GM23338 (cell line): ENCODE measurements around the gene RIT2. TPM values are rescaled to one million over a fixed set of nuclear protein-coding genes. Genes with fewer than 3 reads are reported as not detected.

Experiments used
- ATAC-seq: fragments of 200-7000 bp; cut with Tn5 transposase; 3 replicates; pipeline ENCODE4 v1.9.1; 2020
- DNase-seq: peaks from one replicate; pipeline ENCODE4 v3.0.0-alpha.2; 2015; ENCODE audit warnings: low spot score
- H2AFZ ChIP-seq: fragments of 200-600 bp; sonication (generic); 2 replicates; pipeline ENCODE4 v1.8.0; 2016; ENCODE audit warnings: antibody characterized with exemption, mild to moderate bottlenecking, moderate library complexity
- H3F3A ChIP-seq: fragments of 200-600 bp; sonication (generic); replicated peaks from 2 replicates; pipeline ENCODE4 v1.8.0; 2017; ENCODE audit warnings: antibody characterized with exemption, mixed run types, low read depth
- H3K27ac ChIP-seq: fragments of 200-600 bp; sonication (generic); 2 replicates; pipeline ENCODE4 v1.6.1; 2016; ENCODE audit warnings: low read depth
- H3K27me3 ChIP-seq: fragments of 200-600 bp; sonication (generic); 2 replicates; pipeline ENCODE4 v1.8.0; 2016; ENCODE audit warnings: mild to moderate bottlenecking, mixed run types, moderate library complexity; ENCODE audit not compliant: insufficient read depth
- H3K36me3 ChIP-seq: fragments of 200-600 bp; sonication (generic); 2 replicates; pipeline ENCODE4 v1.8.0; 2016; ENCODE audit warnings: mild to moderate bottlenecking; ENCODE audit not compliant: insufficient read depth
- H3K4me1 ChIP-seq: fragments of 200-600 bp; sonication (generic); 2 replicates; pipeline ENCODE4 v1.8.0; 2016; ENCODE audit warnings: mild to moderate bottlenecking, moderate library complexity; ENCODE audit not compliant: insufficient read depth
- H3K4me2 ChIP-seq: fragments of 200-600 bp; sonication (generic); 2 replicates; pipeline ENCODE4 v1.7.1; 2017; ENCODE audit warnings: mixed run types
- H3K4me3 ChIP-seq: fragments of 200-600 bp; sonication (generic); 2 replicates; pipeline ENCODE4 v1.6.1; 2016; ENCODE audit warnings: mixed run types
- H3K79me2 ChIP-seq: fragments of 200-600 bp; sonication (generic); replicated peaks from 2 replicates; pipeline ENCODE4 v1.8.0; 2017; ENCODE audit warnings: mild to moderate bottlenecking; ENCODE audit not compliant: insufficient read depth
- H3K9me2 ChIP-seq: fragments of 200-600 bp; sonication (generic); 2 replicates; pipeline ENCODE4 v1.8.0; 2017; ENCODE audit not compliant: insufficient read depth
- H4K20me1 ChIP-seq: fragments of 200-600 bp; sonication (generic); replicated peaks from 2 replicates; pipeline ENCODE4 v1.8.0; 2017; ENCODE audit warnings: mild to moderate bottlenecking; ENCODE audit not compliant: insufficient read depth
- H3K27ac Mint-ChIP-seq: 2 replicates; pipeline ENCODE4 v1.8.0; 2020; ENCODE audit warnings: inconsistent platforms, mild to moderate bottlenecking, moderate library complexity, mixed read lengths
- H3K27me3 Mint-ChIP-seq: 3 replicates; pipeline ENCODE4 v1.8.0; 2022; ENCODE audit warnings: low read depth, mild to moderate bottlenecking, moderate library complexity, mixed read lengths, inconsistent platforms; ENCODE audit not compliant: insufficient read depth, poor library complexity
- H3K36me3 Mint-ChIP-seq: 3 replicates; pipeline ENCODE4 v1.8.0; 2021; ENCODE audit warnings: low read depth, mild to moderate bottlenecking, inconsistent platforms, moderate library complexity, mixed read lengths
- H3K4me1 Mint-ChIP-seq: 3 replicates; pipeline ENCODE4 v1.8.0; 2020; ENCODE audit warnings: mild to moderate bottlenecking, inconsistent platforms, mixed read lengths
- H3K4me3 Mint-ChIP-seq: 3 replicates; pipeline ENCODE4 v1.8.0; 2021; ENCODE audit warnings: moderate library complexity, mild to moderate bottlenecking, inconsistent platforms, mixed read lengths
- H3K9me3 Mint-ChIP-seq: 3 replicates; pipeline ENCODE4 v1.8.0; 2020; ENCODE audit warnings: moderate library complexity, mild to moderate bottlenecking, inconsistent platforms, mixed read lengths
- CREB1 ChIP-seq: fragments of 250-450 bp; sonication (Bioruptor Pico); IDR thresholded peaks from 2 replicates; pipeline ENCODE4 v1.5.0; 2020; ENCODE audit warnings: low read depth, mild to moderate bottlenecking, moderate library complexity
- CTCF ChIP-seq, 2 experiments: fragments of 200-600 bp in 1 of 2; sonication (generic) in 1 of 2; conservative IDR thresholded peaks; 2 replicates each; pipeline versions ENCODE4 v1.5.1 to v1.6.1; 2016 to 2017; ENCODE audit warnings: antibody characterized with exemption in 2 of 2, low read depth in 2 of 2, mild to moderate bottlenecking in 2 of 2, moderate library complexity in 1 of 2
- ETS1 ChIP-seq: IDR thresholded peaks from 2 replicates; pipeline ENCODE4 v1.6.1; 2016; ENCODE audit warnings: antibody characterized with exemption
- EZH2 ChIP-seq: fragments of 200-600 bp; sonication (generic); IDR thresholded peaks from one replicate; pipeline ENCODE4 v1.8.0; 2017; ENCODE audit warnings: antibody characterized with exemption, mild to moderate bottlenecking, low read depth; ENCODE audit not compliant: unreplicated experiment
- EZH2phosphoT487 ChIP-seq: fragments of 200-600 bp; sonication (generic); IDR thresholded peaks from one replicate; pipeline ENCODE4 v1.8.1; 2018; ENCODE audit warnings: antibody characterized with exemption; ENCODE audit not compliant: unreplicated experiment
- JUNB ChIP-seq: IDR thresholded peaks from one replicate; pipeline ENCODE4 v1.6.1; 2016; ENCODE audit warnings: antibody characterized with exemption; ENCODE audit not compliant: unreplicated experiment
- NANOG ChIP-seq: IDR thresholded peaks from 2 replicates; pipeline ENCODE4 v1.6.1; 2016; ENCODE audit warnings: antibody characterized with exemption, borderline replicate concordance
- POLR2AphosphoS5 ChIP-seq: IDR thresholded peaks from 2 replicates; pipeline ENCODE4 v1.6.1; 2016; ENCODE audit warnings: antibody characterized with exemption, low read depth
- REST ChIP-seq: IDR thresholded peaks from one replicate; pipeline ENCODE4 v1.6.1; 2018; ENCODE audit warnings: antibody characterized with exemption; ENCODE audit not compliant: unreplicated experiment
- STAT1 ChIP-seq: IDR thresholded peaks from one replicate; pipeline ENCODE4 v1.6.1; 2016; ENCODE audit warnings: antibody characterized with exemption; ENCODE audit not compliant: unreplicated experiment
- ZNF114 ChIP-seq: fragments of 250-450 bp; sonication (Bioruptor Pico); IDR thresholded peaks from 2 replicates; pipeline ENCODE4 v1.5.0; 2020; ENCODE audit warnings: mild to moderate bottlenecking, moderate library complexity
- ZNF331 ChIP-seq: fragments of 250-450 bp; sonication (Bioruptor Pico); IDR thresholded peaks from 2 replicates; pipeline ENCODE4 v1.5.0; 2020; ENCODE audit warnings: low read depth, mild to moderate bottlenecking, moderate library complexity
- ZNF462 ChIP-seq: fragments of 250-450 bp; sonication (Bioruptor Pico); IDR thresholded peaks from 2 replicates; pipeline ENCODE4 v1.5.0; 2020; ENCODE audit warnings: mild to moderate bottlenecking, moderate library complexity
- polyA plus RNA-seq: library from polyadenylated mRNA; unstranded; fragments of >200 nt; fragmentation: Nextera tagmentation; extraction: Ambion mirVana; gene quantifications from 2 replicates; pipeline ENCODE4 v1.2.1, GENCODE V29; 2016
- total RNA-seq: library from RNA; depleted of rRNA; stranded (reverse); fragments of >200 nt; shearing (Covaris generic); gene quantifications from 2 replicates; pipeline ENCODE4 v1.2.3, GENCODE V29; 2014

The RIT2 gene
- total and polyA plus RNA-seq, 2 experiments from 2014 or later = 1.9 to 8.8 TPM

GRCh38 chr18:43108469-43108868 lies 7.0 kb downstream of the RIT2 start:
- Histone ChIP-seq H3K9me2 (peaks cover 4% of the 10 kb centered on the region; the same call in 1 of the 2 replicates), H3K4me1 (0 out of 2 replicates have a peak, but pooled peaks cover 9% of the 10 kb centered on the region), H3K79me2 (no peaks in the 10 kb centered on the region), H3K36me3 (no peaks in the 10 kb centered on the region), H3K27ac (no peak overlapping the region), H2AFZ (peak overlapping the region; percentile 14; the same call in 1 of the 2 replicates), H3K27me3 (no peaks in the 10 kb centered on the region), H3F3A (no peaks in the 10 kb centered on the region), H3K4me2 (no peak overlapping the region), H3K4me3 (no peak overlapping the region), H4K20me1 (no peaks in the 10 kb centered on the region)
- ATAC-seq (no peak), DNase-seq (no peak)
- no peaks in the 10 kb centered on the region for H3K9me3 Mint-ChIP-seq
- TF ChIP-seq REST = no peak
- TF ChIP-seq CTCF (conservative IDR thresholded peaks at IDR 0.05; ENCODE audit: low read depth in 2 of 2) = no peak
- no peak for TF ChIP-seq POLR2AphosphoS5
- no peak for TF ChIP-seq ETS1
- TF ChIP-seq JUNB = no peak
- no peak for TF ChIP-seq CREB1 (CRISPR knock-in tag)
- TF ChIP-seq EZH2 = no peak
- TF ChIP-seq EZH2phosphoT487 = no peak
- TF ChIP-seq STAT1 = no peak
- TF ChIP-seq NANOG = no peak
- no peak for TF ChIP-seq ZNF462 (CRISPR knock-in tag)
- no peak for TF ChIP-seq ZNF331
- TF ChIP-seq ZNF114 = no peak
- no peaks in the 10 kb centered on the region for H3K27me3 Mint-ChIP-seq
- H3K27ac Mint-ChIP-seq = no peak overlapping the region
- peaks cover 10% of the 10 kb centered on the region; the same call in 2 of the 3 replicates for H3K4me1 Mint-ChIP-seq
- no peak overlapping the region for H3K4me3 Mint-ChIP-seq
- no peaks in the 10 kb centered on the region for H3K36me3 Mint-ChIP-seq
